ENCODE results near the gene MPST. TPM values are rescaled to one million over a fixed set of nuclear protein-coding genes. Genes with fewer than 3 reads are reported as not detected.

The MPST gene
- polyA plus RNA-seq, 1 donor (not counting 4 experiments of a cell fraction or from before 2014, with no cell fraction given), result 23.5 TPM

- no peaks in the 10 kb centered on the region for H3K36me3 ChIP-seq (ENCODE audit: control insufficient read depth in 2 of 2, extremely low read depth in 1 of 2, insufficient read depth in 2 of 2, low read length in 2 of 2)
- no peak overlapping the region for H3K4me2 ChIP-seq (ENCODE audit: control insufficient read depth, extremely low read depth, insufficient read depth, low read depth, low read length)
- H3K4me1 ChIP-seq (ENCODE audit: control insufficient read depth, extremely low read depth, insufficient read depth, low read length), result peaks cover 6% of the 10 kb centered on the region
- no peaks in the 10 kb centered on the region for H3K9me3 ChIP-seq (ENCODE audit: control insufficient read depth, low read depth, low read length)
- no peak overlapping the region for H3K27ac ChIP-seq (ENCODE audit: control insufficient read depth, insufficient read depth, low read length)
- DNase-seq (ENCODE audit: low read depth, low spot score) (no peak), FAIRE-seq (no peak)
- H3K4me3 ChIP-seq (ENCODE audit: control insufficient read depth in 2 of 3, extremely low read depth in 1 of 3, insufficient read depth in 2 of 3, low read depth in 1 of 3, low read length in 3 of 3), result no peak overlapping the region
- H3K9me1 ChIP-seq (ENCODE audit: control insufficient read depth, extremely low read depth, insufficient read depth, low read length), result no peaks in the 10 kb centered on the region
- H3K79me2 ChIP-seq (ENCODE audit: control insufficient read depth, insufficient read depth, low read length), result no peaks in the 10 kb centered on the region
- no peak overlapping the region for H3K9ac ChIP-seq (ENCODE audit: control insufficient read depth, extremely low read depth, insufficient read depth, low read length)
- H4K20me1 ChIP-seq (ENCODE audit: control insufficient read depth, extremely low read depth, insufficient read depth, low read length), result no peaks in the 10 kb centered on the region
- H3K27me3 ChIP-seq (ENCODE audit: control insufficient read depth, extremely low read depth, insufficient read depth, low read length), result peaks cover 17% of the 10 kb centered on the region
- TF ChIP-seq EZH2 (IDR thresholded peaks at IDR 0.05; ENCODE audit: low read length) (no peak), CTCF (optimal IDR thresholded peaks at IDR 0.05 in 1 of 3, IDR thresholded peaks at IDR 0.05 in 1 of 3, conservative IDR thresholded peaks at IDR 0.05 in 1 of 3; ENCODE audit: extremely low read depth in 1 of 3, insufficient read depth in 2 of 3, low read length in 3 of 3) (no peak)
- H2AFZ ChIP-seq (ENCODE audit: control insufficient read depth, low read length), result no peak overlapping the region
- dilution Hi-C loops (cut with MboI; ENCODE audit: extremely low pct_ligation_motif_present, low sequenced_read_pairs), result no loop called here
These were observed 18.6 kb upstream of the MPST start for GRCh38 chr22:37000676-37001534.

- Histone ChIP-seq H3K4me3 (ENCODE audit: control insufficient read depth in 2 of 3, extremely low read depth in 1 of 3, insufficient read depth in 2 of 3, low read depth in 1 of 3, low read length in 3 of 3) (no peak overlapping the region), H3K27ac (ENCODE audit: control insufficient read depth, insufficient read depth, low read length) (no peak overlapping the region), H3K9ac (ENCODE audit: control insufficient read depth, extremely low read depth, insufficient read depth, low read length) (no peak overlapping the region), H3K27me3 (ENCODE audit: control insufficient read depth, extremely low read depth, insufficient read depth, low read length) (peaks cover 24% of the 10 kb centered on the region), H3K4me2 (ENCODE audit: control insufficient read depth, extremely low read depth, insufficient read depth, low read depth, low read length) (no peak overlapping the region), H3K79me2 (ENCODE audit: control insufficient read depth, insufficient read depth, low read length) (no peaks in the 10 kb centered on the region), H2AFZ (ENCODE audit: control insufficient read depth, low read length) (no peak overlapping the region), H3K36me3 (ENCODE audit: control insufficient read depth in 2 of 2, extremely low read depth in 1 of 2, insufficient read depth in 2 of 2, low read length in 2 of 2) (no peaks in the 10 kb centered on the region), H3K9me1 (ENCODE audit: control insufficient read depth, extremely low read depth, insufficient read depth, low read length) (no peaks in the 10 kb centered on the region), H3K9me3 (ENCODE audit: control insufficient read depth, low read depth, low read length) (no peaks in the 10 kb centered on the region), H4K20me1 (ENCODE audit: control insufficient read depth, extremely low read depth, insufficient read depth, low read length) (no peaks in the 10 kb centered on the region), H3K4me1 (ENCODE audit: control insufficient read depth, extremely low read depth, insufficient read depth, low read length) (peaks cover 6% of the 10 kb centered on the region)
- no peak for TF ChIP-seq EZH2 (IDR thresholded peaks at IDR 0.05; ENCODE audit: low read length)
- TF ChIP-seq CTCF (optimal IDR thresholded peaks at IDR 0.05 in 1 of 3, IDR thresholded peaks at IDR 0.05 in 1 of 3, conservative IDR thresholded peaks at IDR 0.05 in 1 of 3; ENCODE audit: extremely low read depth in 1 of 3, insufficient read depth in 2 of 3, low read length in 3 of 3), result no peak
- dilution Hi-C loops (cut with MboI; ENCODE audit: extremely low pct_ligation_motif_present, low sequenced_read_pairs), result no loop called here
- DNase-seq (ENCODE audit: low read depth, low spot score), result no peak
- FAIRE-seq, result no peak
These were observed 17.7 kb upstream of the MPST start for GRCh38 chr22:37001826-37002225.

Measured in keratinocyte (primary cell).